ENCODE data around the gene SAFB.
A peak's percentile ranks its signal among the peaks of the same experiment; 100 is the strongest.
"Not testable (repeated sequence)": the region's sequence is repeated elsewhere in the genome, so short reads cannot be mapped to it uniquely, and the experiment has no call there.

The SAFB gene

DNA sequence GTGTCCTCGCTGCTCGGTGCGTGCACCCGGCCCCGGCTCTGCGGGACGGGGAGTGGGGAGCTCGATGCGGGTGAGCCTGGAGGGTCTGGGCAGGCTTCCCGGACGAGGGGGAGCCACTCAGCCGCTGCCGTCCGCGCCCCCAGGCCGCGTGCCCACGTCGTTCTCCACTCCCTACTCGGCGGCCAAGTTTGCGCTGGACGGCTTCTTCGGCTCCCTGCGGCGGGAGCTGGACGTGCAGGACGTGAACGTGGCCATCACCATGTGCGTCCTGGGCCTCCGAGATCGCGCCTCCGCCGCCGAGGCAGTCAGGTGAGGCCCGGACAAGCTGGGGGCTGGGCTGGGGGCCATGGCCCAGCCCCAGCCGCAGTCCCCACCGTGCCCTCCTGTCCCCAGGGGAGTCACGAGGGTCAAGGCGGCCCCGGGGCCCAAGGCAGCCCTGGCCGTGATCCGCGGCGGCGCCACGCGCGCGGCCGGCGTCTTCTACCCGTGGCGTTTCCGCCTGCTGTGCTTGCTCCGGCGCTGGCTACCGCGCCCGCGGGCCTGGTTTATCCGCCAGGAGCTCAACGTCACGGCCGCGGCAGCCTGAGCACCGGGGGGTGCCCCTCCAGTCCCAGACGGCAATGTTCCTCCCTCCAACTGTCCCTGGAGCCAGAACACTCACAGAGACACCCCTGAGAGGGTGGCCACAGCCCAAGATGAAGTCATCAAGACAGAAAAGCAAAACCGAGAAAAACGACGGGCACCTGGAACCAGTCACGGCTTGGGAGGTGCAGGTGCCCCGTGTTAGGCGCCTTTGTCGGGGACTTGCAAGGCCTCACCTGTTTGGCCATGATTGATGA lies 64.7 kb downstream of the SAFB start:
- no peak for DNase-seq

DNA sequence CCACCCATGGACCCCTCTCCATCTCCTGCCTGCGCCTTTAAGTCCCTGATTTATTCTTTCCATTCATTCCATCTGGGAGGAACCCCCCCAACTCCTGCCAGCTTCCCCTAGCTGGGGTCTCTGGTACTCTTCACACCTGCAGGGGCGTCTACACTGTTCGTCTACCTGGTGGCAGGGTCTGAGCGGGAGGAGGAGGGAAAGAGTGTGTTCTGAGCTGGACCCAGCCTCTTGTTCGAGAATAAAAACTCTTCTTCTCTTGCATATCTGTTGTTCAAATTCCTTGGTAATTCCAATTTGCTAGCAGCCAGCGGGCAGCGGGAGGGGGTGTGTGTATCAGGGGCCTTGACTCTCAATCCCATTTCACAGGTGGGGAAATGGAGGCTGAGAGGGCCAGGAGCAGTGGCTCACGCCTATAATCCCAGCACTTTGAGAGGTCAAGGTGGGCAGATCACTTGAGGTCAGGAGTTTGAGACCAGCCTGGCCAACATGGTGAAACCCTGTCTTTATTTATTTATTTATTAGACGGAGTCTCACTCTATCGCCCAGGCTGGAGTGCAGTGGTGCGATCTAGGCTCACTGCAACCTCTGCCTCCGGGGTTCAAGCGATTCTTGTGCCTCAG lies 65.5 kb downstream of the SAFB start:
- DNase-seq = not testable (repeated sequence)

DNA sequence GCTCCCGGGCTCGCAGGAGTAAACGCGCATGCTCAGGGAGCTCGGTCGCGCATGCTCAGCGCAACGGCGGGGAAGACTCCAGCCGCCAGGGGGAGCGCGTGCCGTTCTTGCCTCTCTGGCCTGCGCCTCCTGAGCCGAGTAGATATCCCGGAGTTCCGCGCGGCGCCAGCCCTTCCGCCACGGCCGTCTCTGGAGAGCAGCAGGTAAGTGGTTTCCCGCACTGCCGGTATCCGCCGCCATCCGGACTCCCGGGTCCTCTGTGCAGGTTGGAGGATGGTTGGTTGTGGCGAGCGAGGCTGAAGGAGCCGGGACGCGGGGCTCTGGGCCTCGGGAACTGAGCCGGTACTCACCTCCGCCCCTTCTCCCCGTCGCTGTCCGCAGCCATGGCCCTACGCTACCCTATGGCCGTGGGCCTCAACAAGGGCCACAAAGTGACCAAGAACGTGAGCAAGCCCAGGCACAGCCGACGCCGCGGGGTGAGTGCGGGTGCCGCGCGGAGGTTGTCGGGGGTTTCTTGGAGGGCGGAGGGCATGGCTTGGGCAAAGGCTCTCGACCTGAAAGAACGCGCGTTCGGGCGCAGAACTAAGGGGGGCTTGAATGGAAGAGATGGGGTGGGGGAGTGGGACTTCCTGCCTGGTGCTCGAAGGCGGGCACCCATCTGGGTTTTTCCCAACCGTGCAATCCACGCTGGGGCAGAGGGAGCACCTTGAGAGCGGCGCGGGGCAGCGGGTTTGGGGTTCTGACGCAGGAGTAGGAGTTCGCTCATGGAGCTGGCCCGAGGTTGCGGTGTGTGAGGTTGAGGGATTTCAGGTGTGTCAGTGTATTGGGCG lies 67.5 kb downstream of the SAFB start, which contains the start of gene RPL36:
Gene RPL36, plus strand, starts transcription at position 171 of the 830 bp plus-strand sequence. Its CDS starts 213 bp downstream, at position 384.
- DNase-seq = peak; percentile 92

DNA sequence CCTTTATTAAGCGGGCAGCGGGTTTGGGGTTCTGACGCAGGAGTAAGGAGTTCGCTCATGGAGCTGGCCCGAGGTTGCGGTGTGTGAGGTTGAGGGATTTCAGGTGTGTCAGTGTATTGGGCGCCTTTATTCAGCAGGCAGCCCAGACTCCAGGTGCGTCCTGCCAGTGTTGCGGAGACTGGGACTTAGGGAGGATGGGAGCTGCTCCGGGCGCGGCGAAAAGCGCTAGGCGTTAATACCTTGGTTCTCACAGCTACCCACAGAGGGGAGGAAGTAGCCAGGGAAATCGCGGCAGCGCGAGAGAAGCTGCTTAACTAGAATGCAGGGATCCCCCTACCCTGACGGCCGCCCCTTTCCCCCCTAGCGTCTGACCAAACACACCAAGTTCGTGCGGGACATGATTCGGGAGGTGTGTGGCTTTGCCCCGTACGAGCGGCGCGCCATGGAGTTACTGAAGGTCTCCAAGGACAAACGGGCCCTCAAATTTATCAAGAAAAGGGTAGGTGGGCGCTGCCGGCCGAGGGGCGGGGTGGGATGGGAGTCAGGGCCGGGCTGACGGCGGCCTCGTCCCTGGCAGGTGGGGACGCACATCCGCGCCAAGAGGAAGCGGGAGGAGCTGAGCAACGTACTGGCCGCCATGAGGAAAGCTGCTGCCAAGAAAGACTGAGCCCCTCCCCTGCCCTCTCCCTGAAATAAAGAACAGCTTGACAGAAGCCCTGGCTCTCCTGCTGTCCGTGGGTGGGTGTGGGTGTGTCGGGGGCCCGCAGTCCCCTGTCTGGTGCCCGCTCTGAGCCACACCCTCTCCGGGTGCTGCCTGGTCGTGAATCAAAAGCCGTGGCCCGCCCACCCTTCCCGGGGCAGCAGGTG lies 68.3 kb downstream of the SAFB start:
- DNase-seq = peak; percentile 24

- DNase-seq = no peak
These were observed 69.2 kb downstream of the SAFB start for GRCh38 chr19:5691822-5692722.

GRCh38 chr19:5692723-5693194 lies 69.9 kb downstream of the SAFB start:
- DNase-seq = no peak

DNA sequence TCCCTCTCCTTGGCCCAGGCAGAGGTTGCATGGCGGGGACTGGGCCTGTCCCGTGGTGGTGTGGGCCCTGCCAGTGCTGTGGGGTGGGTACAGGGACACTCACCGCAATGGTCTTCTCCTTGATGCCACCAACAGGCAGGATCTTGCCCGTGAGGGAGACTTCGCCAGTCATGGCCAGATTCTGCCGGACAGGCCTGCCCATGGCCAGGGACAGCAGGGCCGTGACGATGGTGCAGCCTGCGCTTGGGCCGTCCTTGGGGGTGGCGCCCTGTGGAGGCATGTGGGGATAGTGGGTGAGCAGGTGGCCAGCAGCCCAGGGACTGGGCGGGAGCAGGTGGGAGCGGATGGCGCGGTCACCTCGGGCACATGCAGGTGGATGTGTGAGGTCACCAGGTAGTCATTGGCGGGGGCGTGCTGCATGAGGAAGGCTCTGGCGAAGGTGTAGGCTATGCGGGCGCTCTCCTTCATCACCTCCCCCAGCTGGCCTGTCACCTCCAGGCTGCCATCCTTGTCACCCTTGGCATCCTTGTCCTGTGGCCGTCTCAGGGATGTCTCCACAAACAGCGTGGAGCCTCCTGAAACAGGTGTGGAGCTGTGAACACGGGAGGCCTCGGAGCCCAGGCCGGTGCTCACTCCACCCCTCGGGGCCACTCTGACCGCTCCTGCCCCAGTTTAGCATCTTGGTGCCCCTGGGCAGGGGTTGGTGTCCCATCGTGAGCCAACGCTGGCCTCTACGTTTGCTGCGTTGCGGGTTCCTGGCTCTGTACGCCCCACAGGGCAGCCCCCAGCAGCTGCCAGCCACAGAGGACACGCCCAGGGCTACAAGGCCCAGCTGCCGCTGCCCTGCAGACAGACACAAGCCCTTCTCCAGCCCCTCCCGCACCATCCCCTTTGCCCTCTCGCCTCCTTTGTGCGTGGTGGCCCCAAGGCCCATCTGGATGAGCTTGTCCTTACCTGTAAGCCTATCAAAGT lies 70.6 kb downstream of the SAFB start:
- DNase-seq = no peak

DNA sequence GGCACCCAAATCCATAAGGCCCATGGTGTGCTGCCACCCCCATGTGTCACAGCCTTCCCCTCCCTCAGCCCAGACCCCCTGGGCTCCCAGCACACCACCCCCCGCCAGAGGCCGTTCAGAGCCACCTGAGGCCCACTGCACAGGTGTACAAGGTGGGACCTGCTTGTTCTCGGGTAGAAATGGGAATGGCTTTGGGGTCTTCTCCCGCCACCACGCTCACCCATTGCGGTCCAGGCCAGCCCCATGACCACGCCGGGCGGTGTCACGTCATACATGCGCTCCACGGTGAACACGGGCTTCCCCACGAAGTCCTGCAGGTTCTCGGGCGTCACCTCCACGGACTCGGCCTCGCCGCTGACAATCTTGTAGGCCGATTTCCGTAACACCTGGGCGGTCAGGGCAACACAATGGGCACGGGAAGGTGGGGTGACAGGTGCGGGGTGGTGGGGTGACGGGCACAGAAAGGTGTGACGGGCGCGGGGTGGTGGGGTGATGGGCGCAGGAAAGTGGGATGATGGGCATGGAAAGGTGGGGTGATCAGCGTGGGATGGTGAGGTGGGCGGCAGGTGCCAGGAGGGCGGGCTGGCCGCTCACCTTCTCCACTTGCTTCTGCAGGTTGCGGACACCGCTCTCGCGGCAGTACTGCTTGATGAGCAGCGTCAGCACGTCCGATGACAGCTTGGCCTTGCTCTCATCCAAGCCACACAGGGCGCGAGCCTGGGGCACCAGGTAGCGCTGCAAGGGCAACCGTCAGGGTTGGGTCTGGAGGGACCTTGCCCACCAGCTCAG lies 71.5 kb downstream of the SAFB start:
- DNase-seq = no peak

DNA sequence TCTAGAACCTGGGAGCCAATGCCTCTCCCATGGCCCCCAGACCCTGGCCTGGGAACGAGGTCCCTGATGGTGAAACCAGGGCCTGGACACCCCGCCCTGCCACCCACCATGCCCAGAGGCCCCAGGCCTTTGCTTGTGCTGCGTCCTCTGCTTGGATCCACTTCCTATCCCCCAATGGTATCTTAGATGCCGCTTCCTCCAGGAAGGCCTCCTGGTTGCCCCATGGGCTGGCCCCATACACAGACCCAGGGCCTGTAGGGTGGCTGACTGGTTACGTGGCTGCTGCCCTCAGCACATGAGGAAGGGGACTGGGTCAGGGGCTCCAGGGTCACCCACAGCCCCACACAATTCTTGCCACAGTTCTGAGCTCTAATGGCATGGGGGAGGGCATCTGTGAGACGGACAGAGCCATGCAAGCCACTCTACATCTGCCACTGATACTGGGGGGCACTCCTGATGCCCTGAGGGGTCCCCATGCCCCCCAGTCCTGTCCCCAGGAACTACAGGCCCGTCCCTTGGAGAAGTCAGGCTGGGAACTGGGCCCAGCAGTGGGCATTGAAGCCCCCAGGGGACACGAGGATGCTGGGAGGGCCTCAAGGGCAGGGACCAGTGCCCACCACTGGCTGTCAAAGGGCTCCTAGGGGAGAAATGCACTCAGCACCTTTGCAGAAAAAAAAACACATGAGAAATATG lies 72.2 kb downstream of the SAFB start:
- no peak for DNase-seq

DNA sequence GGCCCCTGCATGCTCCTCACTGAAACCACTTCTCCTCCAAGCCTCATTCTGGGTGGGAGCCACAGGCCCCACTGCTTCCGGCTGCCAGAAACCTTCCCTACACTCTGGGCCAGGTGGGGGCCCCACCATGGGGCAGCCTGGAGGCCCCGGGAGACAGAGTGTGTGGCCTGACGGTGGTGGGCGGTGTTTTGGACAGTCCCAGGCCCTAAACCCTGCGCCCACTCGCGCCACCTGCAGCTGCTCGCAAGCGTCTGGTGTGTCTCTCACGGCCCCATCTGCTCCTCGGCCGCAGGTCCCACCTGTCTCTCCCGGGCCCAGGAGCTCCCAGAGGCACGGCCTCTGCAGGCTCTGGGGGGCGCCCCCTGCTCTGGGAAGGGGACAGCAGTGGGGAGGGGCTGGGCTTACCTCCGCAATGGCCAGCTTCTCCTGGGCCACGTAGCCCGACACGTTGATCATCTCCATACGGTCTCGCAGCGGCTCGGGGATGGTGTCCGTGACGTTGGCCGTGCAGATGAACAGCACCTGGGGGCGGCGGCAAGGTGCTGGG lies 72.8 kb downstream of the SAFB start:
- no peak for DNase-seq

DNA sequence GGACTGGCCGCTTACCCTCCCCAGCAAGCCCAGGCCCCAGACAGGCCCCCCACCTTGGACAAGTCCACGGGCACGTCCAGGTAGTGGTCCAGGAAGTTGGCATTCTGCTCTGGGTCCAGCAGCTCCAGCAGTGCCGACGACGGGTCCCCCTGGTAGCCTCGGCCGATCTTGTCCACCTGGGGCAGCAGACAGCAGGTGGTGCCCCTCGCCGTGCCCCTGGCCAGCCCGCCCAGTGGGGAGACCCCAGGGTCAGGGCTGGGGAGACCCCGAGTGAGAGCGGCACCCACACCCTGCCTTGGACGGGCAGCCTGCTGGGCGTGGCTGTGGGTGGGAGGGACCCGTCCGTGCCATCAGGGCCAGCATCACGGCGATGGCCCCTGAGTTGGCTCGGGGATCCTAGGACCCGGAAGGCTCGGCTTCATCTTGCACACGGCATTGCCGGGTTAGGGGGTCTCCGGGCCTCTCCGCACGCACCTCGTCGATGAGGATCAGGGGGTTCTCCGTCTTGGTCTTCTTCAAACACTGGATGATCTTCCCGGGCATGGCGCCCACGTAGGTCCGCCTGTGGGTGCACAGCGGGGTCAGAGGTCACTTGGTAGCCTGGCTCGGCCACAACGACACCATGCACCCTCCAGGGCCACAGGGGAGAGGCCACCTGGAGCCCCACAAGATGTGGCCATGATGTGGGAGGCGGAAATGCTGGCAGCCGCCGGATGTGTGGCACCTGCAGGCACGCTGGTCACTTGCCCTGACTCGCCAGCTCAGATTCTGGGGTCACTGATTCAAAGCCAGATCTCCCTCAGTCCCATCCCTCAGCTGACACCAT lies 73.5 kb downstream of the SAFB start:
- no peak for DNase-seq

DNA sequence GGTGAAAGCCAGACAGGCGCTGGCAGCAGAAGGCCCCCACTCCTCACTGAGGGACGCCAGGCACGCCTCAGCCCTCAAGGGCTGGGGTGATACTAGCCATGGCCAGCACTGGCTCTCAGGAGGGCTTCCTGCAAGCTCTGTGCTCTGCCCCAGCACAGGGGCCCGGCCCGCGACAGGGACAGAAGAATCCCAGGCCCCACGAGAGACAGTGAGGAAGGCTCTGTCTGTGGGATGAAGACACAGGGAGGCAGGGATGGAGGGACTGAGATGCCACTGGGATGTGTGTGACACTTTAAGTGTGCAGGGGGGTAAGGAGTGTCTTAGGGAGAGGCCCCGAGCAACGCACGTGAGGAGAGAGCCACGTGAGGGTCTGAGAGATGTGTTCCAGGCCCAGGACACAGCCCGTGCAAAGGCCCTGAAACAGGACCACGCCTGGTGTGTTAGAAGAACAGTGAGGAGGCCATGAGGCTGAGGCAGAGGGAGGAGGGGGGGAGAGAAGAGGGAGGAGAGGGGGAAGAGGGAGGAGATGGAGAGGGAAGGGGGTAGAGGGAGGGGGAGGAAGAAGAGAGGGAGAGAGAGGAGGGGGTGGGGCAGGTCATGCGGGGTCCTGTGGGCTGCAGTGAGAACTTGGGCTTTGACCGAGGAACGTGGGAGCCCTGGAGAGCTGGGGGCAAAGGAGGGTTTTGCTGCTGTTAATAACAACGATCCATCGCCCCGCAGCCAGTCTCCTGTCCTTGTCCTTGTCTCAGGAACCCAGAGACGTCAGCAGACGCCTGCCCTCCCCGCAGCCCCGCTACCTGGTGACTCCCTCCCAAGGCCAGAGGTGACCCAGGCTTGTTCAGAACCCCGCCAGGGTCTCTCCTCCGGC lies 74.4 kb downstream of the SAFB start:
- no peak for DNase-seq

DNA sequence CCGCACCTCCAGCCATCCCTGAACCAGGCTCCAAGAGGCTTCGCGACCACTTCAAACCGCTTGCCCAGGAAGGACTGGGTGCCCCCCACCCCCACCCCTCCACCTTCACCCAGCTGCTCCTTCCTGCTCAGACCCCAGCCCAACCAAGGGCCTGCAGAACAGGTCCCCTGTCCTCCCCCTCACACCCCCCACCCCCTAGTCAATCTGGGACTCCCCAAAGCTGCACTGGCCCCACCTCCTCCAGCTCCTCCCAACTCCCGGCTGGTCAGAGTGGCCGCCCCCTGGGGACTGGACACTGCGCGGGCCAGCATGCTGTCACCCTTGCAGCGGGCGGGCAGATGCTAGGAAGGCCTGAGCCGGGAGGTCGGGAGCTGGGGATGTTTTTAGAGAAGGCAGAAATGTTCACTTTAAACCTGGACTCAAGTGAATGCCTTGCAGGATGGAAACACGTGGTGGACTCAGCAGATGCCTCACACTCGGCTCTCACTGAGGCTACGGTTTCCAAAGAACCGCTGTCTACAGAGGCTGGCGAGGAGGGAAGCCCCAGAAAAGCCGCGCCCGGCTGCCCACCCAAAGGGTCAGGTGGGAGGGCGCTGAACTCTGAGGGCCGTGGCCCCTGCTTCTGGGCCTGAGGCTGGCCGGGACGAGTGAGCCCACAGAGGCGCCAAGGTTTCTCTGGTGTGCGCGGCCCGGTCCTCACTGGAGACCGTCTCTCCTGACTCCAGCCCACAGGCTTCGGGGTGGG lies 75.2 kb downstream of the SAFB start:
- DNase-seq = no peak

DNA sequence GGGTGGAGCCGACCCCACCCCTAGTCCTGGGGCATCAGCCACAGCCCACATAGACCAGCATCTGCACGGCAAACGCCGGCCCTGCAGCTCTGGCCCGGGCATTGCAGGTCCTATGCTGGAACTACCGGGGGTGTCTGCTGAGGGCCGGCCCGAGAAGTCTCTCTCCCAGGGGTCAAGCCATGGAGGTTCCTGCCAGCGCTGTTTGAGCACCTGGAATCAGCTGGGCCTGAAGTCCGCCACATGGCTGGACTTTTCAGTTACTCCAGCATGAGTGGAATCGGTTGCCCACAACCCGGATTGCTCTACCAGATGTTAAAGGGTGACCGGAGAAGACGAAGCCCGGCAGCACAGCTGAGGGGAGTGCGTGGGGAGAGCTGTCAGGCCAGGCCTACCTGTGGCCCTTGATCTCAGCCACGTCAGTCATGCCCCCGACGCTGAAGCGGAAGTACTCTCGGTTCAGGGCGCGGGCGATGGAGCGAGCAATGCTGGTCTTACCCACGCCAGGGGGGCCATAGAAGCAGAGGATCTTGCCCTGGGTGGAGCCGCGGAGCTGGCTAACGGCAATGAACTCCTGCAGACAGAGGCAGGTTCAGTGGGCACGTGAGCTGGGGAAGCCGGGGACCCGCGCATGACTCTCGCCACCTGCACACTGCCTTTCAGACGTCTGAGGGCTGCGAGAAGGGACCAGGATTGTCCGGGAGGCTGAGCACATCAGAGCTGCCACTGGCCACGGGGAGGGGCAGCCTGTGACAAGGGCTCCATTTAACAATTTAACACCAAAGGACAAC lies 75.9 kb downstream of the SAFB start:
- DNase-seq = no peak
